GM19455 (cell line): ENCODE data around the gene TUBAL3.

ENCODE experiments used
- ATAC-seq: cut with Tn5 transposase; IDR thresholded peaks from one replicate; pipeline ENCODE4 v1.9.1; 2021; ENCODE audit not compliant: unreplicated experiment

Gene TUBAL3

GRCh38 chr10:5404208-5405041, at the start of gene TUBAL3:
TUBAL3 (minus strand) TSS chr10:5404828; CDS start chr10:5404792, 36 bp downstream.
- ATAC-seq: no peak

- ATAC-seq: no peak
Observed at GRCh38 chr10:5453749-5454489, 49.3 kb upstream of the TUBAL3 start.

GRCh38 chr10:5450605-5451384, 46.2 kb upstream of the TUBAL3 start:
- no peak for ATAC-seq

GRCh38 chr10:5449823-5450222, 45.2 kb upstream of the TUBAL3 start:
- ATAC-seq: no peak

GRCh38 chr10:5449227-5449626, 44.6 kb upstream of the TUBAL3 start:
- no peak for ATAC-seq

GRCh38 chr10:5448333-5449001, 43.8 kb upstream of the TUBAL3 start:
- no peak for ATAC-seq

- peak; percentile 57 for ATAC-seq
Observed at GRCh38 chr10:5447611-5448071, 43.0 kb upstream of the TUBAL3 start.

GRCh38 chr10:5447056-5447455, 42.4 kb upstream of the TUBAL3 start:
- no peak for ATAC-seq

GRCh38 chr10:5446390-5446926, 41.8 kb upstream of the TUBAL3 start:
- ATAC-seq: no peak

GRCh38 chr10:5445006-5445405, 40.4 kb upstream of the TUBAL3 start:
- ATAC-seq: no peak

GRCh38 chr10:5443429-5443828, 38.8 kb upstream of the TUBAL3 start:
- peak; percentile 78 for ATAC-seq

GRCh38 chr10:5442990-5443370, 38.4 kb upstream of the TUBAL3 start:
- ATAC-seq: peak; percentile 25

- ATAC-seq: no peak
Observed at GRCh38 chr10:5442065-5442989, 37.7 kb upstream of the TUBAL3 start.

- no peak for ATAC-seq
Observed at GRCh38 chr10:5441106-5441505, 36.5 kb upstream of the TUBAL3 start.

- ATAC-seq: no peak
Observed at GRCh38 chr10:5440206-5440605, 35.6 kb upstream of the TUBAL3 start.

GRCh38 chr10:5435328-5435727, 30.7 kb upstream of the TUBAL3 start:
- no peak for ATAC-seq

GRCh38 chr10:5434017-5434753, 29.6 kb upstream of the TUBAL3 start:
- no peak for ATAC-seq

- no peak for ATAC-seq
Observed at GRCh38 chr10:5433182-5433581, 28.6 kb upstream of the TUBAL3 start.

- ATAC-seq: no peak
Observed at GRCh38 chr10:5428133-5428532, 23.5 kb upstream of the TUBAL3 start.
